ENCODE measurements around the gene KNCN.

- TF ChIP-seq POLR2AphosphoS5 (IDR thresholded peaks at IDR 0.05): no peak
- TF ChIP-seq CTCF (IDR thresholded peaks at IDR 0.05): no peak
- TF ChIP-seq POLR2A (IDR thresholded peaks at IDR 0.05): no peak
These were observed 25.3 kb downstream of the KNCN start for GRCh38 chr1:46526013-46526690.

Data from breast epithelium (tissue), 3 donors.